Liver (tissue), 9 donors: ENCODE results near the gene ANKMY1. TPM values are rescaled to one million over a fixed set of nuclear protein-coding genes. Genes with fewer than 3 reads are reported as not detected.

Experiments
- DNase-seq: peaks from one replicate; pipeline ENCODE4 v3.0.0-alpha.2; 2017; ENCODE audit warnings: low spot score
- H3K27ac ChIP-seq, 2 donors: one replicate each; pipeline ENCODE4 v1.7.0; 2013; ENCODE audit warnings: inconsistent platforms in 2 of 2, low read length in 2 of 2, control low read depth in 1 of 2, low read depth in 1 of 2, mild to moderate bottlenecking in 1 of 2
- H3K27me3 ChIP-seq, 4 donors: one replicate each; pipeline versions ENCODE4 v1.6.1 to v1.7.0; 2013; ENCODE audit warnings: low read length in 3 of 4, inconsistent platforms in 1 of 4, mild to moderate bottlenecking in 1 of 4, moderate library complexity in 1 of 4; ENCODE audit not compliant: control insufficient read depth in 4 of 4, insufficient read depth in 4 of 4
- H3K36me3 ChIP-seq, 4 donors: one replicate each; pipeline versions ENCODE4 v1.6.1 to v1.7.0; 2013; ENCODE audit warnings: low read length in 3 of 4, mild to moderate bottlenecking in 3 of 4, low read depth in 1 of 4, moderate library complexity in 1 of 4; ENCODE audit not compliant: control insufficient read depth in 4 of 4, insufficient read depth in 3 of 4
- H3K4me1 ChIP-seq, 4 donors: one replicate each; pipeline versions ENCODE4 v1.6.1 to v1.7.0; 2013; ENCODE audit warnings: low read length in 3 of 4, mild to moderate bottlenecking in 3 of 4, moderate library complexity in 1 of 4; ENCODE audit not compliant: control insufficient read depth in 4 of 4, insufficient read depth in 4 of 4
- H3K4me3 ChIP-seq, 3 donors: one replicate each; pipeline versions ENCODE4 v1.6.1 to v1.7.0; 2013; ENCODE audit warnings: low read length in 3 of 3, control low read depth in 1 of 3, low read depth in 1 of 3, mild to moderate bottlenecking in 1 of 3
- H3K9ac ChIP-seq, 2 donors: one replicate each; pipeline ENCODE4 v1.7.0; 2013; ENCODE audit warnings: low read length in 2 of 2, mild to moderate bottlenecking in 2 of 2, moderate library complexity in 2 of 2, control low read depth in 1 of 2, low read depth in 1 of 2
- H3K9me3 ChIP-seq, 4 donors: one replicate each; pipeline versions ENCODE4 v1.6.1 to v1.7.0; 2013; ENCODE audit warnings: low read length in 3 of 4; ENCODE audit not compliant: control insufficient read depth in 4 of 4
- CTCF ChIP-seq: fragments of 150-350 bp; IDR thresholded peaks from 2 replicates; pipeline ENCODE4 v1.5.1; 2017; ENCODE audit warnings: improper control_type of control experiment, low read depth, low read length; ENCODE audit not compliant: missing input control
- GABPA ChIP-seq, 2 donors: IDR thresholded peaks in 1 of 2; conservative IDR thresholded peaks in 1 of 2; 2 replicates each; pipeline ENCODE4 v1.6.1; 2016; ENCODE audit warnings: antibody characterized with exemption in 2 of 2, mild to moderate bottlenecking in 1 of 2, moderate library complexity in 1 of 2
- HNF4A ChIP-seq, 2 donors: conservative IDR thresholded peaks; 2 replicates each; pipeline ENCODE4 v1.6.1; 2016; ENCODE audit warnings: antibody characterized with exemption in 2 of 2, mild to moderate bottlenecking in 2 of 2
- HNF4G ChIP-seq: IDR thresholded peaks from 2 replicates; pipeline ENCODE4 v1.6.1; 2016; ENCODE audit warnings: antibody characterized with exemption
- MAX ChIP-seq: IDR thresholded peaks from 2 replicates; pipeline ENCODE4 v1.6.1; 2016; ENCODE audit warnings: antibody characterized with exemption
- RXRA ChIP-seq, 2 donors: IDR thresholded peaks; 2 replicates each; pipeline ENCODE4 v1.6.1; 2017 to 2018; ENCODE audit warnings: antibody characterized with exemption in 2 of 2, mild to moderate bottlenecking in 1 of 2
- TAF1 ChIP-seq: conservative IDR thresholded peaks from 2 replicates; pipeline ENCODE4 v1.6.1; 2016; ENCODE audit warnings: antibody characterized with exemption, mild to moderate bottlenecking
- WGBS: extraction: QIAGEN DNeasy Blood & Tissue Kit; methylation state at CpG from one replicate; pipeline ENCODE4 v1.1.7; 2013; 5-methylcytosine and 5-hydroxymethylcytosine counted together
- polyA plus RNA-seq, 2 donors: library from polyadenylated mRNA; stranded (reverse) in 1 of 2; unstranded in 1 of 2; fragments of 200-250 nt in 1 of 2; fragments of >200 nt in 1 of 2; fragmentation: Nextera tagmentation in 1 of 2; extraction: Ambion mirVana in 1 of 2; gene quantifications; one replicate each; pipeline versions ENCODE4 v1.2.1 to v1.2.3, GENCODE V29; 2013 to 2015
- total RNA-seq, 2 donors: library from RNA; depleted of rRNA; stranded (reverse); fragments of >200 nt; gene quantifications; one replicate each; pipeline ENCODE4 v1.2.3, GENCODE V29; 2014
- donor health status: healthy.
- donor health status: healthy.
- donor health status: healthy.
- donor health status: healthy.
- donor health status: healthy.

ANKMY1 gene
- total and polyA plus RNA-seq, 4 donors = 2.5 to 12.8 (median 4.2) TPM

- Histone ChIP-seq H3K9me3 (no peaks in the 10 kb centered on the region), H3K27me3 (no peaks in the 10 kb centered on the region), H3K36me3 (peaks cover 0 to 45% (median 7%) of the 10 kb centered on the region in 4 donors), H3K4me3 (no peak overlapping the region), H3K9ac (no peak overlapping the region), H3K4me1 (peaks cover 13 to 21% (median 16%) of the 10 kb centered on the region in 4 donors), H3K27ac (no peak overlapping the region)
- no peak for DNase-seq
- WGBS = 94% methylated on average over 37 of the region's 37 CpGs
- TF ChIP-seq TAF1 = no peak
- TF ChIP-seq MAX = no peak
- TF ChIP-seq RXRA (IDR thresholded peaks at IDR 0.05) = no peak
Observed at GRCh38 chr2:240573516-240574385, 16.0 kb upstream of the ANKMY1 start.

DNA sequence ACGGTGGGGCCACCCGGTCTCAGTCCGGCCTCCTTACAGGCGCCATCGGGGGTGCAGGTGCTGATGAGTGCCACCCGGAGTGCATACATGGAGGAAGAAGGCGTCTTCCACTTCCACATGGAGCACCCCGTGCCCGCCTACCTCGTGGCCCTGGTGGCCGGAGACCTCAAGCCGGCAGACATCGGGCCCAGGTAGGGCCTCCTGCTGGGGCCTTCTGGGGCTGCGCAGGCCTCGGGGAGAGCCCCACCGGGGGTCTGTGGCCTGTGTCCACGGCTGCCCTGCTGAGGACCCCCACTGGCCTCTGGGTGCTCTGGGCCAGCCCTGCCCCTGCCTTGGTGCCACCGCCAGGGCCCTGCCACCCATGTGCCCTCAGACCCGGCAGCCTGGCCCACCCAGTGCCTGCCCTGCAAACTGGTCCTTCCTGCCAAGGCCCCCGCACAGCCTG is 15.3 kb upstream of the ANKMY1 start:
- Histone ChIP-seq H3K4me1 (peaks cover 13 to 17% (median 15%) of the 10 kb centered on the region in 4 donors), H3K36me3 (peaks cover 0 to 41% (median 7%) of the 10 kb centered on the region in 4 donors), H3K27me3 (no peaks in the 10 kb centered on the region), H3K9ac (no peak overlapping the region), H3K9me3 (no peaks in the 10 kb centered on the region), H3K27ac (no peak overlapping the region), H3K4me3 (no peak overlapping the region)
- TF ChIP-seq MAX = no peak
- TF ChIP-seq TAF1 = no peak
- no peak for DNase-seq
- 96% methylated on average over 20 of the region's 20 CpGs for WGBS

GRCh38 chr2:240572141-240573031 is 14.6 kb upstream of the ANKMY1 start:
- peaks cover 0 to 34% (median 7%) of the 10 kb centered on the region in 4 donors for H3K36me3 ChIP-seq
- TF ChIP-seq GABPA (IDR thresholded peaks at IDR 0.05 in 1 of 2, conservative IDR thresholded peaks at IDR 0.05 in 1 of 2) = no peak
- no peak for TF ChIP-seq MAX
- no peak for TF ChIP-seq HNF4G
- TF ChIP-seq RXRA (IDR thresholded peaks at IDR 0.05) = no peak
- TF ChIP-seq HNF4A (conservative IDR thresholded peaks at IDR 0.05) = no peak
- TF ChIP-seq CTCF = no peak
- 93% methylated on average over 30 of the region's 30 CpGs for WGBS
- H3K9me3 ChIP-seq = no peaks in the 10 kb centered on the region
- H3K27me3 ChIP-seq = no peaks in the 10 kb centered on the region
- DNase-seq = no peak
- no peak overlapping the region for H3K27ac ChIP-seq
- no peak overlapping the region for H3K4me3 ChIP-seq
- H3K9ac ChIP-seq = no peak overlapping the region
- peaks cover 13 to 23% (median 19%) of the 10 kb centered on the region in 4 donors for H3K4me1 ChIP-seq
